Peyer's patch (tissue), 4 donors: ENCODE results near the gene CENPVL3.

Experiments used
- POLR2A ChIP-seq, 2 donors: fragments of 450-650 bp; IDR thresholded peaks; one replicate each; pipeline ENCODE4 v1.5.1; 2017; ENCODE audit warnings: antibody characterized with exemption in 2 of 2, mild to moderate bottlenecking in 2 of 2, moderate library complexity in 2 of 2
- TF ChIP-seq, protein P1 (sequence below), 6 experiments: fragments of 450-650 bp in 4 of 6; fragments of 200-600 bp in 2 of 6; sonication (generic) in 1 of 6; IDR thresholded peaks; one replicate each; pipeline ENCODE4 v1.5.1; 2017 to 2019; ENCODE audit warnings: antibody characterized with exemption in 6 of 6, mild to moderate bottlenecking in 3 of 6, moderate library complexity in 1 of 6

DNA sequence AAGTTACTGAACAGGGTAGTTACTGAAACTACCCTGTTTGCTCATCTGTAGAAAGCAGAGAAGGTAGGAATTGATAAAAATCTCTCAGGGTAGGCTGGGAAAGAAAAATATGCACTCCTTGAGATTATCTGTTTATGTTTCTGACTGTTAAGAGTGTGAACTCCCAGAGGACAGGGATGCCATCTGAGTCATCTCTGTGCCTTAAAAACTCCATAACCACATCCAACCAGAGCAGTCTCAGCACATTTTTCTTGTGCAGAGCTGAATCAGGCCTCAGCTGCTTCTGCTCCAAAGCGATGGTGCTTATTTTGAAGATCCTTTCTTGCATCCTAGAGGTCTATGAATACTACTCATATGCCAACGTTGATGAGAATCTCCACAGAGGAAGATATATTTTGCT lies 9.9 kb downstream of the CENPVL3 start:
- TF ChIP-seq POLR2A (IDR thresholded peaks at IDR 0.05), result no peak
- TF ChIP-seq, protein P1, sequence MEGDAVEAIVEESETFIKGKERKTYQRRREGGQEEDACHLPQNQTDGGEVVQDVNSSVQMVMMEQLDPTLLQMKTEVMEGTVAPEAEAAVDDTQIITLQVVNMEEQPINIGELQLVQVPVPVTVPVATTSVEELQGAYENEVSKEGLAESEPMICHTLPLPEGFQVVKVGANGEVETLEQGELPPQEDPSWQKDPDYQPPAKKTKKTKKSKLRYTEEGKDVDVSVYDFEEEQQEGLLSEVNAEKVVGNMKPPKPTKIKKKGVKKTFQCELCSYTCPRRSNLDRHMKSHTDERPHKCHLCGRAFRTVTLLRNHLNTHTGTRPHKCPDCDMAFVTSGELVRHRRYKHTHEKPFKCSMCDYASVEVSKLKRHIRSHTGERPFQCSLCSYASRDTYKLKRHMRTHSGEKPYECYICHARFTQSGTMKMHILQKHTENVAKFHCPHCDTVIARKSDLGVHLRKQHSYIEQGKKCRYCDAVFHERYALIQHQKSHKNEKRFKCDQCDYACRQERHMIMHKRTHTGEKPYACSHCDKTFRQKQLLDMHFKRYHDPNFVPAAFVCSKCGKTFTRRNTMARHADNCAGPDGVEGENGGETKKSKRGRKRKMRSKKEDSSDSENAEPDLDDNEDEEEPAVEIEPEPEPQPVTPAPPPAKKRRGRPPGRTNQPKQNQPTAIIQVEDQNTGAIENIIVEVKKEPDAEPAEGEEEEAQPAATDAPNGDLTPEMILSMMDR (IDR thresholded peaks at IDR 0.05), result no peak
